Hepatic stellate cell (primary cell): Measurements from ENCODE around the gene C7orf25.

Source experiments
- DNase-seq: peaks from one replicate; pipeline ENCODE4 v3.0.0; 2011; ENCODE audit warnings: low spot score

Gene C7orf25

DNA sequence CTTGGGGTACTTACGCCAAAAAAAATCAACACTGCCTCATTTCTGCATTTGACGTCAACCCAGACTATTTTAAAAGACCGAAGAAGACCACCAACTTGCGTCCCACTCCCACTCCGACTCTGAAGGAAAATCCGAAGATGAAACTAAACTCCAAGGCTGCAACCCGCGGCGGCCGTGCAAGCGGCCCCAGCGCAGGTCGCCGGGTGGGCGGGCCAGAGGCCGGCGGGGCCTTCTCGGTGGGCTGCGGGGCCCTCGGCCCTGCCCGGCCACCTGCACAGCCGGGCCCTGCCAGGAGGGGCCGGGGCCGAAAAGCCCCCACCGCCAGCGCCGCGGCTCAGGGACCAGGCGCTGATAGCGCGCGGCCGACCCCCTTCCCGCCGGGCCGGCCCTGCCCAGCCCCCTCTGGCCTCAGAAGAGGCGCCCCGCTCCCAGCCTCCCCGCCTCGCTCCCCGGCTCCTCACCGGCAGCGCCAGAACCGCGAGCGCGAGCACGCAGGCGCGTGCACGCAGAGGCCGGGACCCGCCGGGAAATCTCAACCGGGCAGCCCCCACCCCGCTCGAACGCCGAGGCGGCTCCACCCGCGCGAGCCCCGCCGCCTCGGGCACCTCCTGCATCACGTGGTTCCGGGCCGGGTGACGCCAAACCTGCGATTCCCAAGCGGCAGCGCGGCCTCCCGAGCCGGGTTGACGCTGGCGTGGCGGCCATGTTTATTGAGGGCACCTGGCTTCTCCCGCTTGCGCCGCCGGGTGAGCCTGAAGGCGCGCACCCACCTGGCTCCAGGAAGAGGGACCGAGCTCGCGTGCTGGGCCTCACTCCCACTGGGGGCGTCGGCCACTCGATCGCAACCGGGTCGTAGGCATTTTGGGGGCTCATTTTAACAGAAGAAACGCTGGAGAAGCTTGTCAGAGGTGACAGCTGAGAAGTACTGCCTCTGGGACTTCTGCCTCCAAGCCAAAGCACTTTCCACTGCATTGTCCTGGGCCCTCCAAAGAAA is at the start of gene C7orf25:
TSS of gene C7orf25 (minus strand) at position 617 of the 994 bp plus-strand sequence. CDS start 1,170 bp downstream, outside the sequence.
- DNase-seq = peak; percentile 87

DNA sequence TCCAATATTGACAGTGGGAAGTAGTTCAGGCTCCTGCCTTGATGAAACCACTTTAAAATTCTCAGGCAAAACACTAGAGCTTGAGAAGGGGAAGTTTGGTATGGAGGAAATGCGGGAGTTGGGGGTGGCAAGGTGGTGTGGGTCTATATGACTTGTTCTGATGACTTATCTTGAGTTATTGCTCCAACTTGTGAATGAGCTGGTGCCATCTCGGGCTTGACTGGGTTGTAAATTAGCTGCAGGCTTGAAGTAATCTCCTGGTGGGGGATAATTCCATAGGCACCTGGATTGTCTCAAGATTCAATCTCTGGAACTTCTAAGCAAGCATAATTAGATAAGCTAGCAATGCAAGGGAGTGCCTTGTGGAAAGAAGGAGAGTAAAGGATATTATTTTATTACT is 49.3 kb upstream of the C7orf25 start:
- no peak for DNase-seq

DNA sequence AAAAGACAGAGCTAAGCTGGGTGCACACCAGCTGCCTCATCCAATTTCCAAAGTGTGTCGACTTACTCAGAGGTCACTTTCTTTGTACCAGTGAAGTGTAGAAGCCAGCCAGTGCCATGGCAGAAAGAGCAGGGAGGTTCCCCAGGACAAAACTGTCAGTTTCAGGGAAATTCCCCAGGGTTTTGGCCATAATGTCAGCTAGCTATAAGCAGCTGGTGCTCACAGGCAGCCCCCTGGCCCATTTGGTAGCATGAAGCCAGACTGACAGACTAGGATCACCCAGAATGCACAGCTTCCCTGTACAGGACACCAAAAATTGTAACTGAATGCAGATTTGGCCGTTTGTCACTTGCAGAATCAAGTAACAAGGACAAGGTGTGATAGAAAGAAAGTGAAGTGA is 48.9 kb upstream of the C7orf25 start:
- DNase-seq = no peak

DNA sequence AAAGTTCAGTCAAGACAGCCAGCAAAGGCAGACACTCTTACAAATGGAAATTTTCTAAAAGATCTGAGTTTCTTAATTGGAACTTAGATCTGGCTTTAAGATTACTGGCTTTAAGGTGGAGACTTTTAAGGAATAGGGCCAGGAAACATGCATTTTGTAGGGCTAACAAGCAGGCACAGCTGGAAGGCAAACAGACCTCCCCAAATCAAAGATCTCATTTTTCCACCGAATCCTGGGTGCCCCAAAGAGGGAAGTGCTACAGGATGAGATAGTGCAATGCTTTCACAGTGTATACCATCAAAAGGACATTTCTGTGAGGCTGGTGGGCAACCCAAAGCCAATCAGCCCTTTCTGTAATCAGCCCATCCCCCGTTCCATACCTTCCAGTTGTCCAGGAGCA is 47.7 kb upstream of the C7orf25 start:
- DNase-seq = no peak

DNA sequence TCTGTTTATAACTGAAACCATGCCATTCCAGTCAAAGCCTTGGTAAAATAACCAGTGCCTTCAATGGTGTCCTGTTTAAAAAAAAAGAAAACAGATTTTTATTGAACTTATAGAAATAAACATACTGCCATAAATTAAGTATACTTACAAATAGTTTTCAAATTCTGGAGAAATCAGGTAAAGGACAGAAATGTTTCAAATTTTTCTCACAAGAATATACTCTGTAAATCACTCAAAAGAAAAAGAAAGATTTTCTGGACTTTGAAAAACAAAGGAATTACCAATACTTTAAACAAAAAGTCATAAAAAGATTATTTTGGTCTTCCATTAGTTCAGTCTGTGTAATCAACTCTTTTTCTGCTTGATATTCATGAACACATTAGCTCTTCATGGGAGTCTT is 44.2 kb upstream of the C7orf25 start:
- no peak for DNase-seq

DNA sequence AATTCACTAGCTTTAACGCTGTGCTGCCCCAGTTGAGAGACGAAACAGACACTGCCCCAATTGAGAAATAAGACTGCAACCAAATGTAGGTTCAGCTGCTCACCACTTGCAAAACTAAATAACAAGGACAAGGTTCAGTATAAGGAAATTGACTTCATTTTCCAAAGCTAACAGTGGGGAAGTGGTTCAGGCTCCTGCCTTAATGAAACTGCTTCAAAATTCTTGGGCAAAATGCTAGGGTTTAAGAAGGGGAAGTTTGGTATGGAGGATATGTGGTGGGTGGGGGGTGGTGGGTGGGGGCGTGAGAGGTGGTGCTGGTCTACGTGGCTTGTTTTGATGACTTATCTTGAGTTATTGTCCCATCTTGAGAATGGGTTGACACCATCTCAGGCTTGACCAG is 42.1 kb upstream of the C7orf25 start:
- DNase-seq = no peak

DNA sequence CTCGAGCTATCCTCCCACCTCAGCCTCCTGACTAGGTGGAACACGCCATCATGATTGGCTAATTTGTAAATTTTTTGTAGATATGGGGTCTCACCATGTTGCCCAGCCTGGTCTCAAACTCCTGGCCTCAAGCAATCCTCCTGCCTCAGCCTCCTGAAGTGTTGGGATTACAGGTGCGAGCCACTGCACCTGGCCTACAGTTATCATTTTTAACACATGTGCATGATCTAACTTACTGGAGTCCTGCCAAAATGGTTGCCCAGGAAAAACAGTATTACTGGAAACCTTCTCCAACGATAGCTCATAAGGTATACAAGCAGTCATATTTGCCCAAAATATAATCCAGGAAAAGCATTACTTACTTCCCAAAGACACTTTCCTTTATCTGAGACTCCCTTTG is 40.5 kb upstream of the C7orf25 start:
- DNase-seq = no peak

DNA sequence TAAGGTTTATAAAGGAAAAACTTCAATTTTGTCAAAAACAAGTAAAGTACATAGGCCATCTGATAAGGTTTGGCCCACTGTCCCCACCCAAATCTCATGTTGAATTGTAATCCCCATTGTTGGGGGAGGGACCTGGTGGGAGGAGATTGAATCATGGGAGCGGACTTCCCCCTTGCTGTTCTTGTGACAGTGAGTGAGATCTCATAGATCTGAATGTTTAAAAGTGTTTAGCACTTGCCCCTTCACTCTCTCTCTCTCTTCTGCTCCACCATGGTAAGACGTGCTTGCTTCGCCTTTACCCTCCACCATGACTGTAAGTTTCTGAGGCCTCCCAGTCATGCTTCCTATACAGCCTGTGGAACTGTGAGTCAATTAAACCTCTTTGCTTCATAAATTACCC is 38.5 kb upstream of the C7orf25 start:
- DNase-seq = no peak

DNA sequence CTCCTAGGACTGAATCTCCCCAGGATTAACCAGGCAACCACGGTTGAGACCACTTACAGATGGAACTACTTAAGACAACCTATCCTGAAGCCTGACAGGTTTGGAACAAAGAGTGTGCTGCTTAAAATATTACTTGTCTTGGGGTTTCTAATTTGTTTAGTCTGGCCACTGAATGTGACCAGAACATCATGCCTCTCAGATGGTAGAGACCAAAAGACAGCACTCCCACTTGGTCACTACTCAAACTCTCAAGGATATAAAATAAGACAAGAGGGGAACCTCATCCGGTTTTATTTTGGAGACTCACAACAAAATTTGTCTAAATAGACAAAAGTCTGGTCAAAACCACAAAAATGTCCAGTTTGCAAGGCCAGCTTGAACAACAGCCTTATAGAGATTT is 35.7 kb upstream of the C7orf25 start:
- no peak for DNase-seq

DNA sequence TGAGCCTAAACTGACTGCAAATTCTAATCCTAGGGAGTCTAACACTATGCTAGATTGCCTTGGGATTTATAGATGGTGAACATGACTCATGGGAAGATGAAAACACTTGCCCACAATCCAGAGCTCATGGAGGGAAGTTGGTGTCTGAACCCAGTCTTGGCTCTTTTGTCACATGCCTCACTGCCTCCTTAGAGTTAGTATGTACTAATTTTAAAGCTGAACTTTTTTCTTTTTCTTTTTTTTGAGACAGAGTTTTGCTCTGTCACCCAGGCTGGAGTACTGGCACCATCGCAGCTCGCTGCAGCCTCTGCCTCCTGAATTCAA is 34.7 kb upstream of the C7orf25 start:
- DNase-seq = no peak

DNA sequence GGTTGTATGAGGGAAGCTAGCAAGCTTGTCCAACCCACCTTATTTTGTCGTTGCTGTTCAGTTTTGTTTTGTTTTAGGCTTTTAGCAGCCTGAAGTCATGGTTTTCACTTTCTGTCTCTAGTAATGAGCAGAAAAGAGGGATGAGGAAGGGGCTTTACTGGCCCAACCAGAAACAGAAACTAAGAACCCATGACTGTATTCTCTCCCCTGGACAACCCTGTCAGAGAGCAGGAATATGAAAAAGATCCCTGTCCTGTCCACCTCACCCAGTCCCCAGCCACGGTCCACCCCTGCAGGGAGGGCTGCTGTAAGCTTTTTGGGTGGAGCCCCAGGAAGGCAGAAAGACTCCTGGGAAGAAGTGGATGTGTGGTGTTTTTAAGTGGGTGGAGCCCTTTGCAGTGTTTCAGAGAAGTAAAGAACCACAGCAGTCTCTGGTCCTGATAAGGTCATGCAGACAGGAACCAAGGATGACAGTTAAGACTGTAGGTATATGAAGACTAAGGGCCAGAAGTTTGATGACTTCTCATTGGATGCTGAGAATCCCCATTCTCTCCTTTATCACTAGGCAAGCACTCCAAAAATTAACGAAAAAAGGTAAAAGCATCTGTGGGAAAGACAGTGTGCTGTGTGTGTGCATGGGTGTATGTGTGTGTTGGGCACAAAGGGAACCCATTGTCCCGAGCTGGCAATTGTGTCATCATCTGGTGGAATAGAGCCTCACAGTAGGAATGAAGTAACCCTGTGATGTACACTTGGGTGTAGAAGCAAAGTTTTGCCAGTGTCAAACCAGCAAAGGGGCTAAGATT is 34.2 kb upstream of the C7orf25 start:
- no peak for DNase-seq

DNA sequence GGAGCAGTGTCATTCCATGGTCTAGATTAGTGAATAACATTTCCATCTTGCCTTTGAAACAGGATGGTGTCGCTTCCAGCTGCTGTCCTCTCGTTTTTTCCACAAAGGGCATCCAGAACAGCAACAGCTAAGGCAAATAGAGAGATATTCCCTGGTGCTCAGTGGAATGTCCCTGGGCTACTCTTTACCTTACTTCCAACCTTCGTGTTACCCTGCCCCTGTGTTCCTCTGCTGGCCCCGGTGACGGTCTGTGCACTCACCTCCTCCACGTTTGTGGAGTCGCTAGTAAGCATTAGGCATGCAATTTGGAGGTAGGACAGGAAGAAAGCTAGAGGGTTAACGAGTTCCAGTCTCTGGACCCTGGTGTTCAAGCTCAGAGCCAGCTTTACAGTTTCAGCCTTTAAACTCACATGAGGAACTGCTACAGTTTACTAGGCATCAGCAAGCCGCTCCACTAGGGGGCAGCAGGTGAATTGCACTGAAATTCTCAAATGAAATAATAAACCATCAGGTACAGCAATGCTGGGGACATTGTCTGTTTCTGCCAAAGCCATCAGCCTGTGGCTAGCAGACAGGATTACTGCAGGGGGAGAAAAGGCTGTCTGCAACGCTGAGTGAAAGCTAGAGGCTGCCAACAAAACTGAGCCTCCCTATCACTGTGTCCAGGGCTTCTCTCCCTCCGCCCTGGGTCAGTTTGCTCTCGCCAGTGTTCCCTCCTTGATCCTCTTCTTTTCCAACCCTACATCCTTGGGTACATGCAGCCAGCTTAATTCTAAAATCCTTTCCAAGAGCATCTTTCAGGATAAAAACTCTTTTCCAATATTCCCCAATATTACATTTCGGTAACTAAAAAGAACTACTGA is 29.3 kb upstream of the C7orf25 start:
- peak; percentile 48 for DNase-seq

DNA sequence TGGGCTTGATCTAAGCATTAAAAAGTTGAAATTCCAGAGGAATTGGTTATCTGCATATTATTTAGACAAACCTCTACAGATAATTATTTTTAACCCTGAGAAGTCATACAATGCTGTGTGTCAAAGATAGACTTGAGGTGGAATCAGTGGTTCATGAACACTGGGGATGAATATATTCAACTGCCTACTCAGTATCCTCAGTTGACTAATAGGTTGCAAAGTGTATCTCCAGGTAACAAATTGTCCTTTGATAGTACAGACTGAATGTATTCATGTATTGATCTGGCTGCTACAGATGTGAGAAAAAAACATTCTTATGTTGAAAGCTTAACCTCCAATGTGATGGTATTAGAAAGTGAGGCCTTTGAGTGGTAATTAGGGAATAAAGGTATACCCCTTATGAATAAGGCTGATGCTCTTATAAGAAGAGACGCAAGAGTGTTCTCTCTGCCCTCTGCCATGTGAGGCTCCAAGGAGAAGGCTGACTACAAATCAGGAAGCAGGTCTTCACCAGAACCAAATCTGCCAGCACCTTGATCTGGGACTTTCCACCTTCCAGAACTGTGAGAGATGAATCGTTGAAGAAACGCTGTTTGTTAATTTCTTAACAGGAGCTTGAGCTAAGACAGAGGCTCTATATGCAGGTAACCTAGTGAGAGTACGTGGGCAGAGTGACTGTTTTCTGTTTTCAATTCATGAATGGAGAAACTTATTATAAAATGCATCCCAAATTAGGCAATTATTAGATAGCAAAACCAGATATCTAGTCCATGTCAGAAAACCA is 27.8 kb upstream of the C7orf25 start:
- no peak for DNase-seq

DNA sequence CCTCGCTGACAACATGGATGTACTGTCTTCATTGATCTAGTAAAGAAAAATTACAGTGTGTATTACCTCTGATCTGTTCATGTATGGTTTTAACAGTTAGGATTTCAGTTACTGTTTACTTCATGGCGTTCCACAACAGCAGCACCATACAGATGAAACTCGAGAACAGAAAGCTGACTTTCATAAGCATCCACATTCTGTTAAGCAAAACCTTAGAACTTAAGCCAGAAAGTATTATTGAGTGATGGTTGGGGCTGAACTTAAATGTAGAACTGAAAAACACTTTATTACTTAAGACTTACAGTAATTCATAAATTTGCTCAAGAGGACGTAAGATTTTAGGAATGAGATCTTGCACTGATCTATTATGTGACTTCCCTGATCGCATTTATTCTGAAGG is 24.0 kb upstream of the C7orf25 start:
- no peak for DNase-seq

DNA sequence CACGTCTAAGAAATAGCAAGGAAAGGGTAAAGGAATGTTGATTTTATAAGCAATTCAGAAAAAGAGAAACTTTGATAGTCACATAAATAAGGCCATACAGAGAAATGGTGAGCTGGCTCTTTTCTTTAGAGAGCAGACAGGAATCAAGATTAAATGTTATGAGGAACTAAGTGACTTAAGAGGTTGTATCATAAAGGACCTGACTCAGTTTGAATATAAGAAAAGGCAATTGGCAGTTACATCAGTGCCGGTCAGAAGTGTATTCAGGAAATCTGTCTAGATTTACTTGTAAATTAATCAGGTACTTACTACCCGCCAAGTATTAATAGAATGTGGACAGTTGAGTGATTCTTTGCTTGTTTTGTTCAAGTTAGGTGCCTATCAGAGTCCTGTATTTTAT is 22.4 kb upstream of the C7orf25 start:
- no peak for DNase-seq

DNA sequence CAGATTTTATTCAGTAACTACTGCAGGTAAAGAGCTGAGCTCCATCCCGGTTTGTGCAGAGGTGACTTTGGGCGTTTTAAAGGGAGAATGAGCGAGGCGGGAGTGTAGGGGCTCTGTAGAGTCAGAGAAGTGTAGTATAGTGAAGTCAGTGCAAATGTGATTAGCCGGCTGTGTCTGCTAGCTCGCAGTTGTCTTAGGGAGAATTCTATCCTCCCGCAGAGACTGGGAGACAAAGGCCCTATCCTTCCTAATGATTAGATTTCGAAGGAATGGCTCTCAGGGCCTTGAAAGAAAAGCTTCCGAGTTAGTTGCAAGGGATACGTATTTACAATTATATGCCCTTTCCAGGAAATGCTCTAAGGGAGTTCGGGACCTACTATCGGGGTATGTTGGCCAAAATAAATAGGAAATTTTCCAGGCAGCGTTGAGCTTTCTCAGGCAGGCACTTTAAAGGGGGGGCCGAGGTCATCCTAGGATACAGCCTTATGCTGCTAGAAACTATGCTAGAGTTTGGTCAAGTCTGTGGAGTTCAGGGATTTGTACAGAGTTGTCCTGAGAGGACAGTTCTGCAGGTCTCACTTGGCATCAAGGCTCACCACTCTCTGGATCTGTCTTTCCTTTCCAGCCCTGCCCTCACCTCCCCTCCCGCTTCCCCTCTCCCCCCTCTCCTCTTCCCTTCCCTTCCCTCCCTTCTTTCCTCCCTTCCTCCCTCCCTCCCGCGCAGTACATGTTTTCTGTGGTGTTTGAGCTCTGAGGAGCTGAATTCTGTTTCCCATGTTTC is 21.1 kb upstream of the C7orf25 start:
- DNase-seq = no peak

DNA sequence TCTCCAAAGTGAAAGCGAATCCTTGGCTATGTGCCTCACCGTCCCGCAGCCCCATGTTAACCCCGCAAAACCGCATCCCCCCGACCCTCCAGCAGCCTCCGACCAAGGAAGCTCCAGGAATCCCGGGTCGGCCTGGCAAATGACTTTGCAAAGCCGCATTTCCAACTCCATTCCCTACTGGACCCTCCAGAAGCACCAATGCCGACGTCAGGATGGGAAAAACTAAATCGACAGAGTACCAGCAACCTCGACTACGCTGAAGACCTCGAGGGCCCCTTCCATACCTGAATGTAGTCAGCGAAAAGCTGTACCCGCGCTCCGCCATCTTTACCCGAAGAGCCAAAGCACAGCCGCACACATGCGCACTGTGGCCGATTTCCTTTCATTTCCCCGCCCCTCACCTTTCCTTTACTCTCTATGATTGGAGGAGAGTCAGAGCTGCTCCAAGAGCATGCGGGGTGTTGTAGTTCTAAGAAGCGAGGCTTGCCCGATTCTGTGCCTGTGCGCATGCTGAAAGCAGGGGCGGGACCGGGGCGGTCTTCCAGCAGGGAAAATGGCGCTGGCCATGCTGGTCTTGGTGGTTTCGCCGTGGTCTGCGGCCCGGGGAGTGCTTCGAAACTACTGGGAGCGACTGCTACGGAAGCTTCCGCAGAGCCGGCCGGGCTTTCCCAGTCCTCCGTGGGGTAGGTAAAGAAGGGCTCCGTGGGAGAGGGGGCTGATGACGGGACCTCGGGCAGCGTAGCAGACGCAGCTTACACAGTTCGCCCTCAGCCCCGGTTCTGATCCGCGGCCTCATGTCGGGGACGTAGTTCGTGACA is 20.2 kb upstream of the C7orf25 start, which contains the start of the genes MRPL32 and PSMA2:
TSS of gene MRPL32 (plus strand) at position 543 of the 818 bp plus-strand sequence. CDS start at position 554, 11 bp downstream.
TSS of gene PSMA2 (minus strand) at position 341 of the 818 bp plus-strand sequence. CDS start at position 325, 16 bp downstream.
- DNase-seq = peak; percentile 95

DNA sequence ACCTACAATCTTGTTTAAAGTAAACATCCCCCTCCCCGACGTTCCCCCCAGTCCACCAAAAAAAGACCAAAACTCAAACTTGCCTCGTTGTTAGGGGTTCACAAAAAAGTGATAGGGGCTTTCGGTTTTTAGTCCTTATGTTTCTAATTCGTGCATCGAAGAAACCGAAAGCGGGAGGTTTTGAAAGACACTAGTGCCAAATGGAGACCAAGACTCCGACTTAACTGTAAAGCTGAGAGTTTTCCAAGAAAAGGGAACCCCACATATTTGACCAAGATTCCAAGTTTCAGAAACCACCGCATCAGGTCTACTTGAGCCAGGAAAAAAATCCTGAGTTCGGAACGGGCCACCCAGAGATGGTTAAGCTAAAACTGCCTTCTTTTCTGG is 19.6 kb upstream of the C7orf25 start:
- DNase-seq = no peak

DNA sequence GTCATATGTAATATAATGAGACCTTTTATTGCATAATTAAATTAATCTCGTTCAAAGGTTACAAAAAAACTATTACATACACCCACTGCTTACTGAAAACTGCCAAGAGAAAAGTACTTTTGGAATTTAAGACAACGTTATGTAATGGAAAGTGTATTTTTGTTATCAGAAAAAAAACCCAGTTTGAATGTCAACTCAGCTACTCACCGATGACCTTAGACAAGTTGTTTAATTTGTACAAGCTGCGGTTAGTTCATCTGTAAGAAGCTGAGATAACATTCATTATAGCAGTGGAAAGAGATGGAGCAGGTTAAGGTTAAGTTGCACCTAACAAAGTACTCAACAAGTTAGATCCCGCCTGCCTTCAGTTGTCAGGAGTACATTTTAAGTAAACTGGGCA is 19.0 kb upstream of the C7orf25 start:
- DNase-seq = no peak
